ENCODE results near the gene SYCE3. TPM values are rescaled to one million over a fixed set of nuclear protein-coding genes. Genes with fewer than 3 reads are reported as not detected.
A peak's percentile ranks its signal among the peaks of the same experiment; 100 is the strongest.

SYCE3 gene
- total RNA-seq, 2 donors from 2014 or later, result not detected

GRCh38 chr22:50550395-50550794 lies 12.3 kb downstream of the SYCE3 start:
- peaks cover 32% of the 10 kb centered on the region for H3K27me3 ChIP-seq
- H3K9ac ChIP-seq (ENCODE audit: low read depth in 2 of 2, low read length in 2 of 2), result no peak overlapping the region
- H3K4me1 ChIP-seq, result no peaks in the 10 kb centered on the region
- H3K36me3 ChIP-seq, result no peaks in the 10 kb centered on the region
- no peak overlapping the region for H3K4me3 ChIP-seq
- no peak for DNase-seq
- no peaks in the 10 kb centered on the region for H3K9me3 ChIP-seq
- no peak overlapping the region for H3K27ac ChIP-seq
- intact Hi-C loops (cut with DNase I), result no loop called here
- TF ChIP-seq CTCF (IDR thresholded peaks at IDR 0.05), result no peak

GRCh38 chr22:50548921-50549790 lies 13.6 kb downstream of the SYCE3 start:
- peaks cover 32% of the 10 kb centered on the region for H3K27me3 ChIP-seq
- intact Hi-C loops (cut with DNase I), result no loop called here
- no peak for TF ChIP-seq CTCF (IDR thresholded peaks at IDR 0.05)
- H3K4me1 ChIP-seq, result no peaks in the 10 kb centered on the region
- H3K36me3 ChIP-seq, result no peaks in the 10 kb centered on the region
- DNase-seq, result no peak
- no peak overlapping the region for H3K27ac ChIP-seq
- H3K9me3 ChIP-seq, result no peaks in the 10 kb centered on the region
- peak overlapping the region in 1 of 2 donors; percentile 60 for H3K9ac ChIP-seq (ENCODE audit: low read depth in 2 of 2, low read length in 2 of 2)
- peak overlapping the region; percentile 18 for H3K4me3 ChIP-seq

- H3K4me1 ChIP-seq, result no peaks in the 10 kb centered on the region
- DNase-seq, result no peak
- peak overlapping the region in 1 of 2 donors; percentile 60 for H3K9ac ChIP-seq (ENCODE audit: low read depth in 2 of 2, low read length in 2 of 2)
- no peaks in the 10 kb centered on the region for H3K36me3 ChIP-seq
- H3K27ac ChIP-seq, result no peak overlapping the region
- TF ChIP-seq CTCF (IDR thresholded peaks at IDR 0.05), result no peak
- intact Hi-C loops (cut with DNase I), result no loop called here
- H3K4me3 ChIP-seq, result peak overlapping the region; percentile 18
- H3K27me3 ChIP-seq, result peaks cover 32% of the 10 kb centered on the region
- H3K9me3 ChIP-seq, result no peaks in the 10 kb centered on the region
Measured at GRCh38 chr22:50548040-50548920, 14.4 kb downstream of the SYCE3 start.

- intact Hi-C loops (cut with DNase I), result no loop called here
- no peak for DNase-seq
- Histone ChIP-seq H3K27me3 (peaks cover 32% of the 10 kb centered on the region), H3K4me3 (no peak overlapping the region), H3K27ac (no peak overlapping the region), H3K36me3 (no peaks in the 10 kb centered on the region), H3K9ac (ENCODE audit: low read depth in 2 of 2, low read length in 2 of 2) (no peak overlapping the region), H3K4me1 (no peaks in the 10 kb centered on the region), H3K9me3 (no peaks in the 10 kb centered on the region)
- no peak for TF ChIP-seq CTCF (IDR thresholded peaks at IDR 0.05)
Measured at GRCh38 chr22:50547263-50547985, 15.3 kb downstream of the SYCE3 start.

Measured in colonic mucosa (tissue), 4 donors.